ENCODE results near the gene LRWD1. TPM values are rescaled to one million over a fixed set of nuclear protein-coding genes. Genes with fewer than 3 reads are reported as not detected.
A peak's percentile ranks its signal among the peaks of the same experiment; 100 is the strongest.

LRWD1 gene
- total and polyA plus RNA-seq, 8 donors, result 4.5 to 238 (median 12.8) TPM

DNA sequence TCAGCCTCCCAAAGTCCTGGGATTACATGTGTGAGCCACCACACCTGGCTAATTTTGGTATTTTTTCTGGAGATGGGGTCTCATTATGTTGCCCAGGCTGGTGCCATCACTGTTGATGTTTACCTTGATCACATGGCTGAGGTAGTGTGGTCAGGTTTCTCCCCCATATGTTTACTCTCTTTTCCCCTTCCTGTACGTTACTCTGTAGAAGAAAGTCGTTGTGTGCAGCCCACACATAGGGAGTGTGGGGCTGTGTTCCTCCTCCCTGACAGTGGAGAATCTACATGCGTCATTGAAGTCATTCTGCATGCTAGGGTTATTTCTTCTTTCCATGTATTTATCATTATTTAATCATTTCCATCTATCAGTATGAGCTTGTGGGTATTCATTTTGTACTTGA, 47.7 kb upstream of the LRWD1 start:
- intact Hi-C loops (cut with DNase I; ENCODE audit: low total_unique reads), result no loop called here
- H3K4me1 ChIP-seq, result peaks cover 0 to 24% (median 7%) of the 10 kb centered on the region in 4 donors
- H3K27ac ChIP-seq, result no peak overlapping the region
- H3K4me3 ChIP-seq, result no peak overlapping the region
- no peaks in the 10 kb centered on the region for H3K9me3 ChIP-seq
- no peaks in the 10 kb centered on the region for H3K27me3 ChIP-seq
- peaks cover 30 to 99% (median 97%) of the 10 kb centered on the region in 4 donors for H3K36me3 ChIP-seq
- 62 to 81% (median 72%) methylated on average over 3 of the region's 3 CpGs for WGBS, 5 donors
- DNase-seq, result no peak
- TF ChIP-seq POLR2A (IDR thresholded peaks at IDR 0.05) (no peak), EP300 (IDR thresholded peaks at IDR 0.05) (no peak), POLR2AphosphoS5 (IDR thresholded peaks at IDR 0.05) (no peak)
- TF ChIP-seq, protein P1, sequence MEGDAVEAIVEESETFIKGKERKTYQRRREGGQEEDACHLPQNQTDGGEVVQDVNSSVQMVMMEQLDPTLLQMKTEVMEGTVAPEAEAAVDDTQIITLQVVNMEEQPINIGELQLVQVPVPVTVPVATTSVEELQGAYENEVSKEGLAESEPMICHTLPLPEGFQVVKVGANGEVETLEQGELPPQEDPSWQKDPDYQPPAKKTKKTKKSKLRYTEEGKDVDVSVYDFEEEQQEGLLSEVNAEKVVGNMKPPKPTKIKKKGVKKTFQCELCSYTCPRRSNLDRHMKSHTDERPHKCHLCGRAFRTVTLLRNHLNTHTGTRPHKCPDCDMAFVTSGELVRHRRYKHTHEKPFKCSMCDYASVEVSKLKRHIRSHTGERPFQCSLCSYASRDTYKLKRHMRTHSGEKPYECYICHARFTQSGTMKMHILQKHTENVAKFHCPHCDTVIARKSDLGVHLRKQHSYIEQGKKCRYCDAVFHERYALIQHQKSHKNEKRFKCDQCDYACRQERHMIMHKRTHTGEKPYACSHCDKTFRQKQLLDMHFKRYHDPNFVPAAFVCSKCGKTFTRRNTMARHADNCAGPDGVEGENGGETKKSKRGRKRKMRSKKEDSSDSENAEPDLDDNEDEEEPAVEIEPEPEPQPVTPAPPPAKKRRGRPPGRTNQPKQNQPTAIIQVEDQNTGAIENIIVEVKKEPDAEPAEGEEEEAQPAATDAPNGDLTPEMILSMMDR (IDR thresholded peaks at IDR 0.05), result no peak

DNA sequence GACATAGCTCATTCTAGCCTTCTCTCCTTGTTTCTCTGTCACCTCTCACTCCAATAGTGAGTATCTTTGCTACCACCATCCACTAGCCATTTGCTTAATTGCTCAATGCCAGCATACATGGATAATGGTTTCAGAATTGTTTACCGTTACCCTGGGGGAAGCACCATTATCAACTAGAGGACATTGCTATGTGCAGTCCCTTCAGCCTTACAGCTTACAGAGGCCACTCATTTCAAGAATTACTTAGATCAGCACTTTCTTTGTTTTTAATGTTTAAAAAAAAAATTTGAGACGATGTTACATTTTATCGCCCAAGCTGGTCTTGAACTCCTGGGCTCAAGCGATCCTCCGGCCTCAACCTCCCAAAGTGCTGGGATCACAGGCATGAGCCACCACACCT, 46.2 kb upstream of the LRWD1 start:
- peaks cover 0 to 19% (median 2%) of the 10 kb centered on the region in 4 donors for H3K4me1 ChIP-seq
- intact Hi-C loops (cut with DNase I; ENCODE audit: low total_unique reads), result no loop called here
- no peak for TF ChIP-seq POLR2A (IDR thresholded peaks at IDR 0.05)
- no peak for TF ChIP-seq EP300 (IDR thresholded peaks at IDR 0.05)
- no peak for TF ChIP-seq POLR2AphosphoS5 (IDR thresholded peaks at IDR 0.05)
- TF ChIP-seq, protein P1 (IDR thresholded peaks at IDR 0.05), result no peak
- no peak for DNase-seq
- no peaks in the 10 kb centered on the region for H3K9me3 ChIP-seq
- no peaks in the 10 kb centered on the region for H3K27me3 ChIP-seq
- no peak overlapping the region for H3K4me3 ChIP-seq
- no peak overlapping the region for H3K27ac ChIP-seq
- 90 to 96% (median 94%) methylated on average over 5 of the region's 5 CpGs for WGBS, 5 donors
- peaks cover 30 to 99% (median 95%) of the 10 kb centered on the region in 4 donors for H3K36me3 ChIP-seq

DNA sequence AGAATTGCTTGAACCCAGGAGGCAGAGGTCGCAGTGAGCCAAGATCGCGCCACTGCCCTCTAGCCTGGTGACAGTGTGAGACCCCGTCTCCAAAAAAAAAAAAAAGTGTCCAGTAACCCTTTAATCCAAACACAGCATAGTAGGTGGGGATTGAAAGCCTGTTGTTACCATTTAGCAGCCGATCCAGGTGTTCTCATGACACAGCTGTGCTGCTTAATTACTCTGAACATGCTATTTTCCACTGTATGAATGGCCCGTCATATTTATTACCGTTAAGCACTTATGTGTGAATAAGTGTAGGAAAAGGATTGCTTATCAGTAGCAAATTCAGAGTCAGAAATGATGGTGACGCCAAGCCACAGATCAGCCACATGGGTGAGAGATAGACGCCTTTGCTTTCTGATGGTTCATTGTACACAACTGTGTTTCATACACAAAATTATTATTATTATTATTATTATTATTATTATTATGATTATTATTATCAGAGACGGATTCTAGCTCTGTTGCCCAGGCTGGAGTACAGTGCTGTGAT, 43.0 kb upstream of the LRWD1 start:
- no peak for DNase-seq
- intact Hi-C loops (cut with DNase I; ENCODE audit: low total_unique reads), result no loop called here
- peaks cover 38 to 97% (median 95%) of the 10 kb centered on the region in 4 donors for H3K36me3 ChIP-seq

DNA sequence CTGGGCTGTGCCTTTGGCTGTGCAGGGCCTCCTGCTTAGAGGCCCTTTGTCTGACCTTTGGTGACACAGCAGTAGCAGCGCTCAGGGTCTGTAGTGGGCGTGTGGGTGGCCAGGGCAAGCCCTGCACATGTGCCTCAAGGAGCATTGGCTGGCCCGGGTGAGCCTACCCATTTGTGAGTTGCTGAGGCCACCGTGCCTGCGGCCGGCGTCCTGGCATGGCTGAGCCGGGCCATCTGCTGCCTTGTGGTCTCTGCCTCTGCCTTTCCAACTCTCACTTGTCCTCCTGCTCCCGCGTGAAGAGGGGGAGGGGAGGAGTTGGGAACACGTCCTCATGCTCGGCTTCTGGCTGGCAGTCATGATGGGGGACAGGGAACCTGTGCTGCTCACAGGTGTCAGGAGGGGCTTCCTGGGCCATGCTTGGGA, 40.6 kb upstream of the LRWD1 start:
- intact Hi-C loops (cut with DNase I; ENCODE audit: low total_unique reads), result no loop called here
- H3K27me3 ChIP-seq, result no peaks in the 10 kb centered on the region
- H3K4me1 ChIP-seq, result peaks cover 0 to 31% (median 3%) of the 10 kb centered on the region in 4 donors
- peaks cover 30 to 84% (median 79%) of the 10 kb centered on the region in 4 donors for H3K36me3 ChIP-seq
- H3K4me3 ChIP-seq, result no peak overlapping the region
- H3K27ac ChIP-seq, result peak overlapping the region in 1 of 5 donors; percentile 87
- TF ChIP-seq EP300 (IDR thresholded peaks at IDR 0.05), result no peak
- no peak for TF ChIP-seq POLR2A (IDR thresholded peaks at IDR 0.05)
- no peak for TF ChIP-seq POLR2AphosphoS5 (IDR thresholded peaks at IDR 0.05)
- TF ChIP-seq, protein P1 (IDR thresholded peaks at IDR 0.05), result no peak
- no peaks in the 10 kb centered on the region for H3K9me3 ChIP-seq
- DNase-seq, result no peak
- whole genome bisulfite sequencing, 5 donors, result 75 to 88% (median 77%) methylated on average over 12 of the region's 12 CpGs

More for the DNA sequence above, 43.0 kb upstream of the LRWD1 start:
- Histone ChIP-seq H3K27me3 (no peaks in the 10 kb centered on the region), H3K4me3 (no peak overlapping the region), H3K27ac (no peak overlapping the region), H3K4me1 (peaks cover 0 to 23% (median 3%) of the 10 kb centered on the region in 4 donors), H3K9me3 (no peaks in the 10 kb centered on the region)
- WGBS, 5 donors, result 85 to 94% (median 91%) methylated on average over 10 of the region's 10 CpGs
- TF ChIP-seq POLR2A (IDR thresholded peaks at IDR 0.05) (no peak), EP300 (IDR thresholded peaks at IDR 0.05) (no peak), POLR2AphosphoS5 (IDR thresholded peaks at IDR 0.05) (no peak)
- TF ChIP-seq, protein P1 (IDR thresholded peaks at IDR 0.05), result no peak

All from stomach (tissue), 9 donors.